ENCODE data around the gene SMARCA4. TPM values are rescaled to one million over a fixed set of nuclear protein-coding genes. Genes with fewer than 3 reads are reported as not detected.
"Not testable (repeated sequence)": the region's sequence is repeated elsewhere in the genome, so short reads cannot be mapped to it uniquely, and the experiment has no call there.

The SMARCA4 gene
- total RNA-seq, 4 donors from 2014 or later, result 42.4 to 89.9 (median 57.8) TPM

- ATAC-seq (ENCODE audit: low FRiP score) (no peak), DNase-seq (ENCODE audit: low spot score) (no peak)
Measured at GRCh38 chr19:11067356-11068113, 106.7 kb downstream of the SMARCA4 start.

DNA sequence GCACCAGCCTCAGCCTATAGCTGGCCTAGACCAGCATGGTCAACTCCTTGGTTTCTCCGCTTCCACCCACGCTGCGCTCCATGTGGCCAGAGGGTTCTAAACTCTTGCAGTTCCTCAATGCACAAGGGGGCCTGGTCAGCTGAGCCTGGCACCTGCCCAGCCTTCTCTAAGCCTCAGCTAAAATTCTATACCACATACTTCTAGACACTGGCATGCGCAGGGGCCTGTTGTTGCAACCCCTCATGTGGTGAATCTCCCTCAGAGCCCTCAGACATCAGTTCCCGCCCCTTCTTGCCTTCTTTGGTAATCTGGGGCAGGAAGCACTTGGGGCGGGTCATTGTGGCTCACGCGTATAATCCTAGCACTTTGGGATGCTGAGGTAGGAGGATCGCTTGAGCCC lies 108.7 kb downstream of the SMARCA4 start:
- TF ChIP-seq CTCF (IDR thresholded peaks at IDR 0.05), result no peak
- ATAC-seq (ENCODE audit: low FRiP score), result no peak

More at GRCh38 chr19:11067356-11068113, 106.7 kb downstream of the SMARCA4 start:
- TF ChIP-seq CTCF (IDR thresholded peaks at IDR 0.05), result no peak

GRCh38 chr19:11070123-11070522 lies 109.3 kb downstream of the SMARCA4 start:
- no peak for DNase-seq (ENCODE audit: low spot score)
- no peak for ATAC-seq (ENCODE audit: low FRiP score)
- no peak for TF ChIP-seq CTCF (IDR thresholded peaks at IDR 0.05)

More for the DNA sequence above, 108.7 kb downstream of the SMARCA4 start:
- DNase-seq (ENCODE audit: low spot score), result no peak

DNA sequence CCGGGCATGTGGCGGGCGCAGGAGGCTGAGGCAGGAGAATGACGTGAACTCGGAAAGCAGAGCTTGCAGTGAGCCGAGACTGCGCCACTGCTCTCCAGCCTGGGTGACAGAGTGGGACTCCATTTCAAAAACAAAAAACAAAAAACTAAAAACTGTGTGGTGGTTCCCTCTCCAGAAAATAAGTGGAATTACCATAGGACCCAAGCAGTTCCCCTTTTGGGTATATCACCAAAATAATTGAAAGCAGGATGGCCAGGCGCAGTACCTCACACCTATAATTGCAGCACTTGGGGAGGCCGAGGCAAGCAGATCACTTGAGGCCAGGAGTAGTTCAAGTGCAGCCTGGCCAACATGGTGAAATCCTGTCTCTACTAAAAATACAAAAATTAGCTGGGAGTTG lies 112.7 kb downstream of the SMARCA4 start:
- ATAC-seq (ENCODE audit: low FRiP score), result no peak
- no peak for DNase-seq (ENCODE audit: low spot score)
- TF ChIP-seq CTCF (IDR thresholded peaks at IDR 0.05), result no peak

GRCh38 chr19:11076792-11077191 lies 116.0 kb downstream of the SMARCA4 start:
- not testable (repeated sequence) for ATAC-seq (ENCODE audit: low FRiP score); DNase-seq (ENCODE audit: low spot score)

- ATAC-seq (ENCODE audit: low FRiP score), result no peak
- DNase-seq (ENCODE audit: low spot score), result no peak
- no peak for TF ChIP-seq CTCF (IDR thresholded peaks at IDR 0.05)
Measured at GRCh38 chr19:11078893-11079292, 118.1 kb downstream of the SMARCA4 start.

- DNase-seq (ENCODE audit: low spot score) (no peak), ATAC-seq (ENCODE audit: low FRiP score) (no peak)
- no peak for TF ChIP-seq CTCF (IDR thresholded peaks at IDR 0.05)
Measured at GRCh38 chr19:11079999-11080398, 119.2 kb downstream of the SMARCA4 start.

All from omental fat pad (tissue), 4 donors.